K562 (cell line): Measurements from ENCODE around the gene TMEM243. TPM values are rescaled to one million over a fixed set of nuclear protein-coding genes. Genes with fewer than 3 reads are reported as not detected.

Experiments used
- BRCA1 ChIP-seq, 2 experiments: fragments of 450-650 bp in 1 of 2; sonication (generic) in 1 of 2; formaldehyde crosslinking in 1 of 2; IDR thresholded peaks; 2 replicates each; pipeline versions ENCODE4 v1.5.0 to v1.6.1; 2017 to 2020; ENCODE audit warnings: mild to moderate bottlenecking in 1 of 2, missing genetic modification reagents in 1 of 2
- CCAR2 ChIP-seq: fragments of 200-400 bp; formaldehyde crosslinking; IDR thresholded peaks from 2 replicates; pipeline ENCODE4 v1.6.1; 2017; ENCODE audit warnings: mild to moderate bottlenecking, low read depth, low read length
- CHD7 ChIP-seq: fragments of 200-600 bp; sonication (generic); IDR thresholded peaks from one replicate; pipeline ENCODE4 v1.6.1; 2012; ENCODE audit warnings: mild to moderate bottlenecking, low read depth, low read length, inconsistent platforms
- E2F6 ChIP-seq, 2 experiments: IDR thresholded peaks; 2 replicates each; pipeline ENCODE4 v1.6.1; 2011; ENCODE audit warnings: borderline replicate concordance in 1 of 2, control low read depth in 1 of 2, low read depth in 1 of 2, low read length in 1 of 2, mild to moderate bottlenecking in 1 of 2, mixed read lengths in 1 of 2, moderate library complexity in 1 of 2; ENCODE audit not compliant: insufficient read depth in 1 of 2, insufficient read length in 1 of 2, poor library complexity in 1 of 2, severe bottlenecking in 1 of 2; ENCODE audit errors: extremely low read depth in 1 of 2
- FIP1L1 ChIP-seq: fragments of 200-400 bp; formaldehyde crosslinking; IDR thresholded peaks from 2 replicates; pipeline ENCODE4 v1.6.1; 2018; ENCODE audit warnings: mild to moderate bottlenecking, low read depth, low read length; ENCODE audit not compliant: poor library complexity, severe bottlenecking
- ILF3 ChIP-seq: fragments of 450-650 bp; IDR thresholded peaks from 2 replicates; pipeline ENCODE4 v1.6.1; 2018; ENCODE audit warnings: antibody characterized with exemption, mild to moderate bottlenecking, moderate library complexity, borderline replicate concordance
- JUNB ChIP-seq: fragments of 450-650 bp; formaldehyde crosslinking; conservative IDR thresholded peaks from 2 replicates; pipeline ENCODE4 v1.4.0; 2020; ENCODE audit warnings: mild to moderate bottlenecking
- LARP7 ChIP-seq: fragments of 450-650 bp; IDR thresholded peaks from 2 replicates; pipeline ENCODE4 v1.6.1; 2016
- MBD2 ChIP-seq: sonication (generic); IDR thresholded peaks from 2 replicates; pipeline ENCODE4 v1.6.1; 2016; ENCODE audit warnings: low read depth, borderline replicate concordance
- NBN ChIP-seq: fragments of 450-650 bp; IDR thresholded peaks from 2 replicates; pipeline ENCODE4 v1.6.1; 2016; ENCODE audit warnings: low read depth, mild to moderate bottlenecking
- PCBP2 ChIP-seq: fragments of 200-400 bp; formaldehyde crosslinking; IDR thresholded peaks from 2 replicates; pipeline ENCODE4 v1.6.1; 2018; ENCODE audit warnings: low read length, low read depth, mild to moderate bottlenecking, moderate library complexity; ENCODE audit not compliant: poor library complexity, severe bottlenecking
- POLR2A ChIP-seq: fragments of 450-650 bp; conservative IDR thresholded peaks from 2 replicates; pipeline ENCODE4 v1.6.1; 2016
- RB1 ChIP-seq: fragments of 450-650 bp; IDR thresholded peaks from 2 replicates; pipeline ENCODE4 v1.6.1; 2017; ENCODE audit warnings: low read depth, mild to moderate bottlenecking
- RBM14 ChIP-seq: fragments of 200-400 bp; formaldehyde crosslinking; IDR thresholded peaks from 2 replicates; pipeline ENCODE4 v1.6.1; 2018; ENCODE audit warnings: low read depth, mild to moderate bottlenecking, low read length, moderate library complexity, borderline replicate concordance; ENCODE audit not compliant: insufficient read depth
- ZNF212 ChIP-seq: fragments of 450-650 bp; formaldehyde crosslinking; IDR thresholded peaks from 2 replicates; pipeline ENCODE4 v1.4.0; 2020; ENCODE audit warnings: mild to moderate bottlenecking
- polyA plus RNA-seq, 8 experiments: library from polyadenylated mRNA; depleted of rRNA in 4 of 8; stranded (reverse) in 5 of 8; unstranded in 3 of 8; fragments of >200 nt; fragmentation: Nextera tagmentation in 2 of 8; fragmentation: Illumina TruSeq in 1 of 8; extraction: Ambion mirVana in 2 of 8; extraction: Trizol in 1 of 8; gene quantifications; 2 replicates each; pipeline versions ENCODE4 v1.2.1 to v1.2.3, GENCODE V29; 2011 to 2014; ENCODE audit warnings: inconsistent platforms in 1 of 8, missing spikeins in 1 of 8
- total RNA-seq, 7 experiments: library from RNA; depleted of rRNA in 6 of 7; stranded (reverse); fragments of >200 nt in 6 of 7; fragmentation: Illumina TruSeq in 2 of 7; extraction: Trizol in 2 of 7; gene quantifications; 2 replicates each; pipeline versions ENCODE4 v1.2.1 to v1.2.3, GENCODE V29; 2011 to 2021; ENCODE audit warnings: low replicate concordance in 1 of 7

Gene TMEM243
- total and polyA plus RNA-seq, 9 of the 15 experiments (the other 6 are each of a cell fraction or from before 2014, with no cell fraction given) = 3.9 to 8.6 (median 6.1) TPM

- TF ChIP-seq RBM14 (no peak), MBD2 (peak; percentile 48; the same call in 1 of the 2 replicates), LARP7 (peak; percentile 59; the same call in 1 of the 2 replicates), CHD7 (no peak), CCAR2 (no peak), NBN (peak; percentile 98), JUNB (peak; percentile 60), BRCA1 (IDR thresholded peaks at IDR 0.05) (no peak), BRCA1 (CRISPR knock-in tag; IDR thresholded peaks at IDR 0.05) (no peak), E2F6 (IDR thresholded peaks at IDR 0.05; ENCODE audit: borderline replicate concordance in 1 of 2, extremely low read depth in 1 of 2, insufficient read depth in 1 of 2, insufficient read length in 1 of 2, low read depth in 1 of 2, low read length in 1 of 2, poor library complexity in 1 of 2, severe bottlenecking in 1 of 2) (peak; percentile 78 to 82), PCBP2 (no peak), ILF3 (0 out of 2 replicates have a peak, but pooled peaks have one; percentile 63), RB1 (peak; percentile 82), POLR2A (peak; percentile 96), ZNF212 (CRISPR knock-in tag) (peak; percentile 80; the same call in 1 of the 2 replicates), FIP1L1 (peak; percentile 80)
These were observed 67.2 kb downstream of the TMEM243 start, which contains the start of gene DMTF1 (continued) for GRCh38 chr7:87152112-87152896.
